Activated CD4-positive, alpha-beta T cell treated with anti-CD3 and anti-CD28 coated beads for 48 hours (primary cell): ENCODE measurements around the gene MEIOSIN.
"Not testable (repeated sequence)": the region's sequence is repeated elsewhere in the genome, so short reads cannot be mapped to it uniquely, and the experiment has no call there.

Experiments
- DNase-seq: peaks from one replicate; pipeline ENCODE4 v3.0.0-alpha.2; 2020

Gene MEIOSIN

DNA sequence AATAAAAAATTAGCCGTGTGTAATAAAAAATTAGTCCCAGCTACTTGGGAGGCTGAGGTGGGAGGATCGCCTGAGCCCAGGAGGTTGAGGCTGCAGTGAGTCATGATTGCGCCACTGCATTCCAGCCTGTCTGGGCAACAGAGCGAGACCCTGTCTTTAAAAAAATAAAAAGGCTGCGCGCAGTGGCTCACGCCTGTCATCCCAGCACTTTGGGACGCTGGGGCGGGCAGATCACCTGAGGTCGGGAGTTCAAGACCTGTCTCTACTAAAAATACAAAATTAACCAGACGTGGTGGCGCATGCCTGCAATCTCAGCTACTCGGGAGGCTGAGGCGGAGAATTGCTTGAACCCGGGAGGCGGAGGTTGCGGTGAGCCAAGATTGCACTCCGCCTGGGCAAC, 4.6 kb upstream of the MEIOSIN start:
- DNase-seq = not testable (repeated sequence)

DNA sequence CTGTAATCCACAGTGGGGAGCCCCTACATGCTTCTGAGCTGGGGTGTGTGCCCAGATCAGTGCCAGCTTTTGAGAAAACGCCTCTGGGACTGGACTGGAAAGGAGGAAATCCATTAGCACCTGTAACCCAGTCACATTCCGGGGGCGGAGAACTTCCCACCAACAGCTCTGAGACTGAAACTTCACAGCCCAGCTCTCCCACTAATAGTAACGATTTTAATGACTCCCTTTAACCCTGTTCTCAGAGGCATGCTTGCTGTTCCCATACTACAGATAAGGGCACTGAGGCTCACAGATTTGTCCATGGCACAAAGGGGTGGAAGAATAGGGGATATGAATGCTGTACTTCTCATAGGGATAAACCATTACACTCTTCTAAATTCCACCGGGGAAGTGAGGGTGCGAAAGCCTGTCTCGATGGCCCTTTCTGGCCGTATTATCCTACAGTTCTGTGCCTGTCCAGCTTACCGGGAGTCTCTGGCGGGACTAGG, 3.4 kb upstream of the MEIOSIN start:
- DNase-seq = peak; percentile 37

DNA sequence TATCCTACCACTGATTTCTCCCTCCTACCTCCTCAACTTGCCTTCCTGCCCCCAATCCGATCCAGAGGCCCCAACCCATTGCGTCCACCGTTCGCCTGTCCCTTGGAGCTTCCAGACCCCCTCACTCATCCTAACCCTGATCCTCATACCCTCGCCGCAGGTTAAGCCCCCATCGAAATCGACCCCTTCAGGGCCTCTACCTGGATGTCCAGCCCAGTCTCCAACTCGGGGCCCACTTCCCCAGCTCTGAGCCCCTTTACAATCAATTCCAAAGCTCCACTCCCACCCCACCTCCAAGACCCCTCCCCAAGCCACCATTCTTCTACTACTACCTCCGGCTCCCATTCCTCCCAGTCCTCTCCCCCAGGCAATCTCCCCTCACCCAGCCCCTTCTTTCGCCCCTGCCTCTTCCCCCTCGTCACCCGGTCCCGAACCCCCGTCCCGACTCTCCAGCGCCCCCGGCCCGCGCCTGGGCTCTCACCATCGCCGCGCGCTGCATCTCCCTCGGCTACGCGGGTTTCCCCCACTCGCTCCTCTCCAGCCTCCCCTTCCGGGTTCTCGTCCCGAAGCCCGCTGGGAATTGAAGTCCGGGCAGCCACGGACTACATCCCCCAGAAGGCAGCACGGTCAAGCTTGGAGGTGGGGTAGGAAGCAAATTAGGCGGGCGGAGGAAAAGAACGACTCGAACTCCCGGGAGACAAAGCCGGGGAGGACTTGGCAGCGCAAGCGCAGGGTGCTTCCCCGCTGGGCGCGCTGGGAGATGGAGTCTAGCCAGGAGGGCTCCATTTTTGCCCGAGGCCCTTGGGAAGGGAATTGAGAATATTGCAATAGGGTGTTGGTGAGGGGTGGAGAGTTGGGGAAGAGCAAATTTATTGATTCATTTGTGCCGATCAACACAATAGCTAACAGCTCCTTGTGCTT, 2.6 kb upstream of the MEIOSIN start, which contains the start of gene FBXO46:
FBXO46 (minus strand) TSS at position 529 of the 921 bp plus-strand sequence. CDS start 17,401 bp downstream, outside the sequence.
- DNase-seq = peak; percentile 97

- no peak for DNase-seq
Measured at GRCh38 chr19:45739498-45740439, 6.5 kb downstream of the MEIOSIN start.

DNA sequence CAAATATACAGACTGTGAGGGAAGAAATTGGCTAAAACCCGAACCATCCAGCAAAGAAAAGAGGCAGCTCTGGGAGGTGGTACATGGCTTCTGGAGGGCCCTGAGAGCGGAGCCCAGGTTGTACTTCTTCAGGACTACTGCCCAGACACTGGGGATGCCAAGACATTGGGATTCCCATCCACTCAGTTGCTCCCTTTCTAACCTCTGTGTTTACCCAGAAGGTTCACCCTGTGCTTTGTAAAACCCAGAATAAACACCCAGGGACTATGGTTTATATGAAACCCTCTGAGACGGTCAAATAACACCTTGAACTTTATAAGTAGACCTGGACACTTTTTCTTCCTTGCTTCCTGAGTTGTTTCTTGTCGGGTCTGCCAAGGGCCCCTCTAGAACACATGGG, 9.7 kb downstream of the MEIOSIN start:
- DNase-seq = no peak

GRCh38 chr19:45745606-45746005, 12.4 kb downstream of the MEIOSIN start:
- DNase-seq = no peak

GRCh38 chr19:45746866-45747265, 13.6 kb downstream of the MEIOSIN start:
- DNase-seq = no peak

DNA sequence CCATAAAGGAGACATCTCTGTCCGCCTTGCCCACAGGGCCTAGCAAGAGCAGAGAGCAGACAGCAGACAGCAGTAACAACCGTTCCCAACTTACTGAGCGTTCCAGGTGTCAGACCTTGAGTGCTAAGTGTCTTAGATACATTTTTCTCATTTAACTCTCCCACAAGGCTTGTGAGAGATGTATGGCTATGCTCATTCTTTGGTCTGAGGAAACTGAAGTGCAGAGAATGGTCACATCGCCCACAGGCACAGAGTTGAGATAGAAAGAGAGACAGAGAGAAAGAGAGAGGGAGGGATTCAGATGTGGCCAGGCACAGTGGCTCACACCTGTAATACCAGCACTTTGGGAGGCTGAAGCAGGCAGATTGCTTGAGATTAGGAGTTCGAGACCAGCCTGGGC, 14.3 kb downstream of the MEIOSIN start:
- no peak for DNase-seq

- not testable (repeated sequence) for DNase-seq
Measured at GRCh38 chr19:45751483-45751882, 18.2 kb downstream of the MEIOSIN start.

DNA sequence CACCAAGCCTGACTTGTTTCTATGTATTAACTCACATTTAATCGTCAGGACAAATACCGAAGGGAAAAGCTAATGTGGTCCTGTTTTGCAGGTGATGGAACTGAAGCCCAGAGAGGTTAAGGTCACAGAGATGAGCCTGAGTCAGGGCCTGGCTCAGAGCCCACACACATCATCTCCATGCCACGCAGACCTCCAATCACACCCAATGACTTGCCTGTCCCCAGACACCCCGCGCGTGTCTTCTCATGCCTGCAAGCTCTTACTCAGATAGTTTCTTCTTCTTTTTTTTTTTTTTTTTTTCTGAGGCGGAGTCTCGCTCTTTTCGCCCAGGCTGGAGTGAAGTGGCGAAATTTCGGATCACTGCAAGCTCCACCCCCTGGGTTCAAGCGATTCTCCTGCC, 19.4 kb downstream of the MEIOSIN start:
- DNase-seq = no peak

- DNase-seq = no peak
Measured at GRCh38 chr19:45753548-45753947, 20.3 kb downstream of the MEIOSIN start.

DNA sequence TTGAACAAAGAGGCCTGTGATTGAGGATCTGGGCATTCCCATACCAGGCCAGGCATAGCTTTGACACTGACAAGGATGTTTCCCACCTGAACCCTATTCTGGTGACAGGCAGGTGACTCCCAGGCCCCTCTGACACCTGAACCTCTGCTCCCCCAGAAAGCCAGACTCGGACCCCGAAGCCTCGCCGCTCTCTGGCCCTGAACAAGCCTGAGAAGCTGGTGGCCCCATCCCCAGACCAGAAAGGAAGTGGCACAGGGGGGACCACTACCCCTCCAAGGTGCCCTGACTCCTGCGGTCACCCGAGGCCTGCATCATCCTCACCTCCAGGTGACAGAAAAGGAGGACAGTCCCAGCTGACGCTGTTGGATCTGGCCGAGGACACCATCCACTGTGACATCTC, 21.1 kb downstream of the MEIOSIN start:
- DNase-seq = no peak

DNA sequence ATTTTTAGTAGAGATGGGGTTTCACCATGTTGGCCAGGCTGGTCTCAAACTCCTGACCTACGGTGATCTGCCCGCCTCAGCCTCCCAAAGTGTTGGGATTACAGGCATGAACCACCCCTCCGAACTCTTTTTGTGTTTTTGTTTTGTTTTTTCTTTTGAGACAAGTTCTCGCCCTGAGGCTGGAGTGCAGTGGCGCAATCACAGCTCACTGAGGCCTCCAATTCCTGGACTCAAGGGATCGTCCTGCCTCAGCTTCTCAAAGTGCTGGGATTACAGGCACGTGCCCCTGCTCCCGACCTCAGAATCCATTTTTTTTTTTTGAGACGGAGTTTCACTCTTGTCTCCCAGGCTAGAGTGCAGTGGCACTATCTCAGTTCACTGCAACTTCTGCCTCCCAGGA, 24.5 kb downstream of the MEIOSIN start:
- DNase-seq = no peak

GRCh38 chr19:45758921-45759320, 25.7 kb downstream of the MEIOSIN start:
- DNase-seq = no peak

GRCh38 chr19:45761714-45762113, 28.5 kb downstream of the MEIOSIN start:
- DNase-seq = no peak

DNA sequence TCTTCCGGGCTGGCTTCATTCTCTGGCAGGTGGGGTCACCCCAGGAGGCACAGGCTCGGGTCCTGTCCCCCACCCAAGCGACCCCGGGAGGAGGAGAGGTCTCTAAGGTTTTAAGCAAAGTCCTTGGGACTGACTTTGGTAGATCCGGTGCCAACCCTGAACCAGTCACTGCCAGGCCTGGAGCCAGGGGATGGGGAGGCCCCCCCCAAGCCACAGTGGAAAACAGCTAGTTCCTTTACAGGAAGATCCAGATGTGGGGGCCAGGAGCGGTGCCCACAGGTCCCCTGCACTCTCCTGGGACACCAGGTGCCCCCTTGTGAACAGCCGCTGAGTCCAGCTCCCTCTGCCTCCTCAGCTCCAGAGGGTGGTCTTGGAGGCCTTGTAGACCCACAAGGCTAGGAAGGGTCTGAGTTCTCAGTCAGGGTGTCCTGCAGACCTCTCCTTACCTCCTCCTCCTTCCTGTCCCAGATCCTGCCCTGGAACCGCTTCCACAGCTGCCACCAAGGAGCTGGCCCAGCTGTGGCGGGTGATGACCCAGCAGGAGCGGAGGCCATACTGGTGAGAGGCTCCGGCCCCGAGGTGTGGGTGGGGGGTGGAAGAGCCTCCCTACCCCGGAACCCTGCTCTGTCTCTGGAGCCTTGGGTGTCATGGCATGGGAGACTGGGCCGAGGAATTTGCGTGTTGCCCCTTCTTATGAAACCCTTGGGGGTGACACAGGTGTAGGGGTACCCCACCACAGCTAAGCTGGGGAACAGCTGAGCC, 29.8 kb downstream of the MEIOSIN start:
- no peak for DNase-seq

- DNase-seq = no peak
Measured at GRCh38 chr19:45763691-45764294, 30.6 kb downstream of the MEIOSIN start.

DNA sequence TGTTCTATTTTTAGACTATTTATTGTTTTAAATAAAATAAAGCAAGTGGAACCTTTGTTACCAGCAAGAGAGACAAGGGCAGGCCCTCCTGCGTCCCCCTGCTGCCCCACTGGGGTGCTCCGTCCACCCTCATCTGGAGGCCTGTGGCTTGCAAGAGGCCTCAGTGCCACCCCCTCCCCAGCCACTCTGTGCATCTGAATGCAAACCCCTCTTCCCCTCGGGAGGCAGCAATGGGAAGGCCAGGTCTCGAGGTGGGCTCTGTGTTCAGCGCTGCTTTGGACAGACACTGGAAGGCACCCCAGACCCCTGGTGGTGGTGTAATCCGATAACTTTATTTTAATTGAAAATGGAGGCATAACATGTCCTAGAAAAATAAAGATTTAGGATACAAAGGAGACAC, 31.2 kb downstream of the MEIOSIN start:
- DNase-seq = no peak

- no peak for DNase-seq
Measured at GRCh38 chr19:45764945-45765701, 31.9 kb downstream of the MEIOSIN start.

- no peak for DNase-seq
Measured at GRCh38 chr19:45765702-45766295, 32.6 kb downstream of the MEIOSIN start.

- no peak for DNase-seq
Measured at GRCh38 chr19:45766296-45766868, 33.1 kb downstream of the MEIOSIN start.
